MM.1S (cell line): Measurements from ENCODE around the gene TAF6L.

Experiments
- EZH2 ChIP-seq: fragments of 300-600 bp; sonication (generic); optimal IDR thresholded peaks from 2 replicates; pipeline ENCODE3; 2017; ENCODE audit warnings: low read depth, mild to moderate bottlenecking, antibody characterized with exemption, low read length, mixed read lengths
- EZH2phosphoT487 ChIP-seq: fragments of 300-600 bp; sonication (generic); IDR thresholded peaks from 2 replicates; pipeline ENCODE4 v1.6.1; 2018; ENCODE audit warnings: antibody characterized with exemption, low read length
- TF ChIP-seq, protein P1 (sequence below): fragments of 300-600 bp; sonication (generic); IDR thresholded peaks from 2 replicates; pipeline ENCODE4 v1.5.1; 2016; ENCODE audit warnings: antibody characterized with exemption, low read length, mixed read lengths

DNA sequence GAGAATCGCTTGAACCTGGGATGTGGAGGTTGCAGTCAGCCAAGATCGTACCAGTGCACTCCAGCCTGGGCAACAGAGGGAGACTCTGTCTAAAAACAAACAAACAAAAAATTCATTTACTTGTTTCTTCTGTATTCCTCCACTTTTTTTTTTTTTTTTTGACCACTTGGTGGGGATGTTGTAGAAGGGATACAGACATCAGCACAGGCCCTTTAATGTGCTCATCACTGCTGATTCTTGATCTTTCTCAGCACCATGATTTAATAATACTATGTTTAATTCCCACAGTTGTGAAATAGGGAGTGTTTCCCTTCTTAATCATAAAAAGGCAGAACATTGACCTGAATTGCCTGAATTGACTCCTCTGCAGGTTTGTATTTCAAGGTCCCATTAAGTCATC, 38.4 kb upstream of the TAF6L start:
- TF ChIP-seq, protein P1, sequence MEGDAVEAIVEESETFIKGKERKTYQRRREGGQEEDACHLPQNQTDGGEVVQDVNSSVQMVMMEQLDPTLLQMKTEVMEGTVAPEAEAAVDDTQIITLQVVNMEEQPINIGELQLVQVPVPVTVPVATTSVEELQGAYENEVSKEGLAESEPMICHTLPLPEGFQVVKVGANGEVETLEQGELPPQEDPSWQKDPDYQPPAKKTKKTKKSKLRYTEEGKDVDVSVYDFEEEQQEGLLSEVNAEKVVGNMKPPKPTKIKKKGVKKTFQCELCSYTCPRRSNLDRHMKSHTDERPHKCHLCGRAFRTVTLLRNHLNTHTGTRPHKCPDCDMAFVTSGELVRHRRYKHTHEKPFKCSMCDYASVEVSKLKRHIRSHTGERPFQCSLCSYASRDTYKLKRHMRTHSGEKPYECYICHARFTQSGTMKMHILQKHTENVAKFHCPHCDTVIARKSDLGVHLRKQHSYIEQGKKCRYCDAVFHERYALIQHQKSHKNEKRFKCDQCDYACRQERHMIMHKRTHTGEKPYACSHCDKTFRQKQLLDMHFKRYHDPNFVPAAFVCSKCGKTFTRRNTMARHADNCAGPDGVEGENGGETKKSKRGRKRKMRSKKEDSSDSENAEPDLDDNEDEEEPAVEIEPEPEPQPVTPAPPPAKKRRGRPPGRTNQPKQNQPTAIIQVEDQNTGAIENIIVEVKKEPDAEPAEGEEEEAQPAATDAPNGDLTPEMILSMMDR = peak; percentile 25
- TF ChIP-seq EZH2 (no peak), EZH2phosphoT487 (no peak)
